AG04450 (cell line): ENCODE results near the gene BAIAP2L1. TPM values are rescaled to one million over a fixed set of nuclear protein-coding genes. Genes with fewer than 3 reads are reported as not detected.

Source experiments
- CTCF ChIA-PET: fragments of 300-600, 350-600 bp; formaldehyde crosslinking; extraction: SDS; loops from one replicate; lab custom pipeline; 2022; ENCODE audit warnings: antibody characterized with exemption, inconsistent platforms; lab: Charles Lee
- POLR2A ChIA-PET: fragments of 350-600 bp; formaldehyde crosslinking; extraction: SDS; loops from one replicate; lab custom pipeline; 2021; ENCODE audit warnings: antibody characterized with exemption, inconsistent platforms; lab: Yijun Ruan, JAX
- DNase-seq: peaks from one replicate; pipeline ENCODE4 v3.0.0-alpha.2; 2011; ENCODE audit warnings: low read depth, low spot score
- H3K27ac ChIP-seq: one replicate; pipeline ENCODE4 v1.5.1; 2012; ENCODE audit warnings: low read depth, low read length, control low read depth
- H3K27me3 ChIP-seq: one replicate; pipeline ENCODE4 v1.6.0; 2012; ENCODE audit warnings: low read length; ENCODE audit not compliant: control insufficient read depth, insufficient read depth
- H3K4me3 ChIP-seq: 2 replicates; pipeline ENCODE4 v1.5.1; 2011; ENCODE audit warnings: mild to moderate bottlenecking, low read depth, low read length, control low read depth
- H3K9me3 ChIP-seq: 2 replicates; pipeline ENCODE4 v1.5.1; 2012; ENCODE audit warnings: low read length; ENCODE audit not compliant: control insufficient read depth, insufficient read depth
- polyA plus RNA-seq: library from polyadenylated mRNA; depleted of rRNA; stranded (reverse); fragments of >200 nt; gene quantifications from 2 replicates; pipeline ENCODE4 v1.2.3, GENCODE V29; 2011
- TF ChIP-seq, protein P1 (sequence below): IDR thresholded peaks from 2 replicates; pipeline ENCODE4 v1.5.1; 2011; ENCODE audit warnings: low read depth, low read length, control low read depth, inconsistent platforms

The BAIAP2L1 gene
- polyA plus RNA-seq, 1 experiment: 3.9 TPM

DNA sequence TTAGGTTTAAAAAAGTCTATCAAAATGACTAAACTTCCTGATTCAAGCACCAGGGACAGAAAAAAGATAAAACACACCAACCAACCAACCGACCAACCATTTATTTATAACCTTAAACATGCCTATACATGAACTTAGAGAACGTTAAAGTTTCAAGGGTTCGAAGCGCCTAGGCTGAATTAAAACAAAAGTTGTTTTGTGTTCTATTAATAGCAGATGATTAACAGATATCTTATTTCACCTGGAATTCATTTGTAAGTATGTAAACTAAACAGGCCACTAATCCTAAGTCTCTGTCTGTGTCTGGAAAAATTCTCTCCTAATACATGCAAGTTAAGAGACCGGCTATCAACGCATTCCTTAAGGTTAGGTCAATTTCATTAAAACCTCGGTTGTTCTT, 1.4 kb downstream of the BAIAP2L1 start:
- TF ChIP-seq, protein P1, sequence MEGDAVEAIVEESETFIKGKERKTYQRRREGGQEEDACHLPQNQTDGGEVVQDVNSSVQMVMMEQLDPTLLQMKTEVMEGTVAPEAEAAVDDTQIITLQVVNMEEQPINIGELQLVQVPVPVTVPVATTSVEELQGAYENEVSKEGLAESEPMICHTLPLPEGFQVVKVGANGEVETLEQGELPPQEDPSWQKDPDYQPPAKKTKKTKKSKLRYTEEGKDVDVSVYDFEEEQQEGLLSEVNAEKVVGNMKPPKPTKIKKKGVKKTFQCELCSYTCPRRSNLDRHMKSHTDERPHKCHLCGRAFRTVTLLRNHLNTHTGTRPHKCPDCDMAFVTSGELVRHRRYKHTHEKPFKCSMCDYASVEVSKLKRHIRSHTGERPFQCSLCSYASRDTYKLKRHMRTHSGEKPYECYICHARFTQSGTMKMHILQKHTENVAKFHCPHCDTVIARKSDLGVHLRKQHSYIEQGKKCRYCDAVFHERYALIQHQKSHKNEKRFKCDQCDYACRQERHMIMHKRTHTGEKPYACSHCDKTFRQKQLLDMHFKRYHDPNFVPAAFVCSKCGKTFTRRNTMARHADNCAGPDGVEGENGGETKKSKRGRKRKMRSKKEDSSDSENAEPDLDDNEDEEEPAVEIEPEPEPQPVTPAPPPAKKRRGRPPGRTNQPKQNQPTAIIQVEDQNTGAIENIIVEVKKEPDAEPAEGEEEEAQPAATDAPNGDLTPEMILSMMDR: no peak
- POLR2A ChIA-PET: no interaction called here
- H3K9me3 ChIP-seq: peaks cover 2% of the 10 kb centered on the region; the same call in 1 of the 2 replicates
- H3K4me3 ChIP-seq: no peak overlapping the region; the same call in 1 of the 2 replicates
- DNase-seq: no peak
- CTCF ChIA-PET: no interaction called here
- H3K27ac ChIP-seq: no peak overlapping the region
- H3K27me3 ChIP-seq: peaks cover 7% of the 10 kb centered on the region

DNA sequence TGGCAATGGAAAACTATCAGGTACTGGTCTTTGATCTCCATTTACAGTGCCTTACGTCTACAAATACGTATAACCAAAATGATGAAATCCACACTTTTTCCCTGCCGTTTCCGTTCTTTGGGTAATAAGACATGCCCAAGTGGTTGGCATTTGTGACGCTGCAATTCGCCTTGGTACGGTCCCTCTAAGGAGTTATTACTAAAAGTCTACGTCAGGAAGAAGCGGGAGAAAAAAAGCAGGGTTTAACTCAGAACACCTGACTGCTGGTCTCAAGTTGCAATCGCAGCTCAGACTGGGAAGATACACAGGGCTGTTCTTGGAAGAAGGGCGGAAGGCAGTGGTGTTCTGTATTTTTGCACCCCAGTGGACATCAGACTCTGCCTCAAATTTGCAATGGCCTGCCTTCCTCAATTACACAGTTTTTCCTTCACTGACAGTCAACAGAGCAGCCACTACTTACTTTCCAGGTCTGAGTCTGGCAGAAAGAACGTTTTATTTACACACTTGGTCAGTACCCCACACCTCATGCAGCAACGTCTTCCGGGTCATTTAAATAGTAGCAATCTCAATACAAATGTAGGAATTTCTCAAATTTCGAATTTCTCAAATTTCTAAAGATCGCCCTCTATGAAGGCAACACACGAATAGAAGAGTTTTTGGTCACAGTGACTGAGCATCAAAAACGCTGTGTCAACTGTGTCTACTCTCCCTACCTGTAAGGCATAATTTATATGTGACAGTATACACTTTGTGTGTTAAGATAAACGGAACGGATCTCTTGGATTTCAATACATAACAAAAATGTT, 2.1 kb downstream of the BAIAP2L1 start:
- no peak for DNase-seq
- Histone ChIP-seq H3K4me3 (no peak overlapping the region), H3K9me3 (peaks cover 2% of the 10 kb centered on the region; the same call in 1 of the 2 replicates), H3K27ac (no peak overlapping the region), H3K27me3 (peaks cover 7% of the 10 kb centered on the region)
- TF ChIP-seq, protein P1: no peak
- POLR2A ChIA-PET: interaction anchor here (0.8 kb wide), 1 partner anchor 28 kb away, joined by 3 read pairs; no protein-coding TSS in a partner anchor
- CTCF ChIA-PET: no interaction called here

DNA sequence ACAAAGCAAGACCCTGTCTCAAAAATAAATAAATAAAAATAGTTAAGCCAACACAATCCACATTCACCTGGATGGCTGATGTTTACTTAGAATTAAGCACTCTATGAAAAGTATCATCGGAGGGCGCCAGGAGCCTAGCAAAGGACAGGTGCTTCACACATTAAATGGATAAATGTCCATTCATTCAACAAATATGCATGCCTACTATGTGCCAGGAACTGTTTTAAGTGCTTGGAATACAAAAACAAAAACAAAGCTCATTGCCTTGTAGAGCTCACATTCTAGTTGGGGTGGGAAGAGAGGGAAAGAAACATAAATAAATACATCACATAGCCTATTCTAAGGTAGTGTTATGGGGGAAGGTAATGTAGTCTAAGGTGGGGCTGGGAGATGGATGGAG, 4.1 kb downstream of the BAIAP2L1 start:
- CTCF ChIA-PET: interaction anchor here (0.6 kb wide), 1 partner anchor 116 kb away, joined by 3 read pairs; no protein-coding TSS in a partner anchor

DNA sequence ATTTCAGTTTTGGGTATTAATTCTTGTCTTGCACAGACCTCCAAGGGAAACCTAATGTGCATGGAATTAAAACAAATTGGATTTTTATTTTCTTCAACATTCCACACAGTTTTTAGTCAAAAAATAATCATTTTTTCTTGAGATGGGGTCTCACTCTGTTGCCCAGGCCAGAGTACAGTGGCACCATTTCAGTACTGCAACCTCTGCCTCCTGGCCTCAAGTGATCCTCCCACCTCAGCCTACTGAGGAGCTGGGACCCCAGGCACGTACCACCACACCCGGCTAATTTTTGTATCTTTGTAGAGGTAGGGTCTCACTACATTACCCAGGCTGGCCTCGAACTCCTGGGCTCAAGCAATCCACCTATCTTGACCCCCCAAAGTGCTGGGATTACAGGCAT, 4.9 kb downstream of the BAIAP2L1 start:
- ChIA-PET POLR2A (no interaction called here), CTCF (interaction anchor here (0.6 kb wide), 2 partner anchors 91 to 306 kb away, joined by 3 to 8 read pairs; no protein-coding TSS in a partner anchor)
- DNase-seq: no peak
- Histone ChIP-seq H3K9me3 (peaks cover 2% of the 10 kb centered on the region; the same call in 1 of the 2 replicates), H3K27me3 (peaks cover 2% of the 10 kb centered on the region), H3K4me3 (no peak overlapping the region), H3K27ac (no peak overlapping the region)
- TF ChIP-seq, protein P1: no peak

More for the DNA sequence above, 4.1 kb downstream of the BAIAP2L1 start:
- H3K4me3 ChIP-seq: no peak overlapping the region
- POLR2A ChIA-PET: no interaction called here
- H3K9me3 ChIP-seq: peaks cover 2% of the 10 kb centered on the region; the same call in 1 of the 2 replicates
- DNase-seq: no peak
- H3K27me3 ChIP-seq: peaks cover 2% of the 10 kb centered on the region
- no peak overlapping the region for H3K27ac ChIP-seq
- TF ChIP-seq, protein P1: no peak

DNA sequence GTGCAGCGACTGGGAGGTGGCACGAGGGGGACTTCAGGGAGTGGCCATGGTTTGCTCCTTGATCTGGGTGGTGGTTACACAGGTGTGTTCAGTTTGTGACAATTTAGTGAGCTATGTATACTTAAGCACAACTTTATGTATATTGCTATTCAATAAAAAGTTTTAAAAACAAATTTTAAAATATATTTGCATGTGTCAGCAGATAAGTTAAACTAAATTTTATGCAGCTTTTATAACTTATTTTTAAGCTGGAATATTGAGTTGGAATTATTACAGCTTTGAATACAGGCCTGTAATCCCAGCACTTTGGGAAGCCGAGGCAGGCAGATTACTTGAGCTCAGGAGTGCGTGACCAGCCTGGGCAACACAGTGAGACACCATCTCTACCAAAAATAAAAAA, 5.4 kb downstream of the BAIAP2L1 start:
- TF ChIP-seq, protein P1: no peak
- Histone ChIP-seq H3K4me3 (no peak overlapping the region), H3K27me3 (peaks cover 2% of the 10 kb centered on the region), H3K27ac (no peak overlapping the region), H3K9me3 (peaks cover 2% of the 10 kb centered on the region; the same call in 1 of the 2 replicates)
- POLR2A ChIA-PET: no interaction called here
- no peak for DNase-seq
- CTCF ChIA-PET: interaction anchor here (0.6 kb wide), 1 partner anchor 91 kb away, joined by 3 read pairs; no protein-coding TSS in a partner anchor
